ENCODE measurements around the gene BCDIN3D.

- TF ChIP-seq CTCF (IDR thresholded peaks at IDR 0.05) (no peak), ZFX (IDR thresholded peaks at IDR 0.05; ENCODE audit: borderline replicate concordance) (no peak)
These were observed 26.3 kb upstream of the BCDIN3D start for GRCh38 chr12:49868952-49869815.
